ENCODE results near the gene CTSW.

DNA sequence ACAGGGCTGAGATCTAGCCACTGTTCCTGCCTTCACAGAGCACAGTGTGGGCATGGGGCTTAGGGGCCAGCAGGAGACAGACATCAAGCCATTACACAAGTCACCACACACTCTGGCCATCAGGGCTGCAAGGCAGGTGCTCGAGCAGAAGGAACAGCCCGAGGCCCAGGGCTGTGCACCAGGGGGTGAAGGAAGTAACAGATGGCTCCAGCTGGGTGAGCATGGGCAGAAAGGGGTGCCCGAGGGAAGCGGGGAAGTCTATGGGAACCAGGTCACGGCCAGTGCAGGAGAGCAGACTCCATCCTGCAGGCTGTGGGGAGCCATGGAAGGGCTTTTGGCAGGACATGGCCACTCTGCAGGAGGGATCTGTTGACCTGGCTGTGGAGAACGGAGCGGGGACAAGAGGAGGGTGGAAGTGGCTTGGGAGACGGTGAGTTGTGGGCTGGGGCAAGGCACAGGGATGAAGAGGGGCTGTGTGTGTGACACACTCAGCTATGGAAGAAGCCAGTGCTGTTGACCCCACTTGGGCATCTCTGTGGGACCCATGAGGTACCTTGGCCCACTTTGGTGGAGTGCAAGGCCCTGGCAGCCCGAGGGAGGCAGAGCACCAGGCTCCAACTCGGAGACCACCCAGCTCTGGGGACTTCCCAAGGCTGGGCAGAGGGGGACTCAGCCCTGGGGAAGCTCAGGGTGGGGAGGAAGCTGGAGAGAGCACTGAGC lies 35.6 kb downstream of the CTSW start:
- TF ChIP-seq GATA3 (IDR thresholded peaks at IDR 0.05; ENCODE audit: low read depth, low read length) (no peak), GATA2 (IDR thresholded peaks at IDR 0.05; ENCODE audit: low read depth, low read length) (no peak)

Data from SH-SY5Y (cell line).